HT1080 (cell line): ENCODE data around the gene ROBO1. TPM values are rescaled to one million over a fixed set of nuclear protein-coding genes. Genes with fewer than 3 reads are reported as not detected.
"Not testable (repeated sequence)": the region's sequence is repeated elsewhere in the genome, so short reads cannot be mapped to it uniquely, and the experiment has no call there.

Experiments used
- DNase-seq: peaks from one replicate; pipeline ENCODE4 v3.0.0-alpha.2; 2015; ENCODE audit warnings: low read depth
- total RNA-seq: library from RNA; depleted of rRNA; stranded (reverse); fragments of >200 nt; shearing (Covaris generic); gene quantifications from 2 replicates; pipeline ENCODE4 v1.2.3, GENCODE V29; 2014

Gene ROBO1
- total RNA-seq, 1 experiment from 2014 or later: 15.1 TPM

- DNase-seq: no peak
Observed at GRCh38 chr3:78718707-78719106, 1049.1 kb downstream of the ROBO1 start.

GRCh38 chr3:78717041-78717440, 1050.8 kb downstream of the ROBO1 start:
- no peak for DNase-seq

- DNase-seq: no peak
Observed at GRCh38 chr3:78712941-78713340, 1054.9 kb downstream of the ROBO1 start.

- no peak for DNase-seq
Observed at GRCh38 chr3:78712270-78712669, 1055.5 kb downstream of the ROBO1 start.

DNA sequence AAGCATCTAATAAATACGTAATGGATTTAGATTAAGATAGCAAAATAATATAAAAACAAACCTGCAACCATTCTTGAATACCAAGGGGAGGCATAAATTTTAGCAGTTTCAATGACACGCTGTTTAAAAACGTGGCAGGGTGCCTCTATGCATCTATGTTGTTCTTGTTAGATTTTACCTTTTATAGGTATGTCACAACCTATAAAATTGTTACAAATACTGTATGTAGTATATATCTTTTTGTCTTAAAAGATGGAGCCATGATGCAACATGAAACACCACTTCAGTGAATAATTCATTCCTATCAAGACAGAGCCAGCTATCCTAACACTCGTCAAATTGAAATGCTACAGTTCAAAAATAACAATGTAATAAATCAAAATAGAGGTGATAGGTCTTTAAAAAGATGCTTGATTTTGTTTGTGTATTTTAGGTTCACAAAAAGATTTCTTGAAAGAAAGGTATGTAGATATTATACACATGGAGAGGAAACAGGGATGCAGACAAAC, 1059.2 kb downstream of the ROBO1 start:
- no peak for DNase-seq

- no peak for DNase-seq
Observed at GRCh38 chr3:78707609-78708008, 1060.2 kb downstream of the ROBO1 start.

DNA sequence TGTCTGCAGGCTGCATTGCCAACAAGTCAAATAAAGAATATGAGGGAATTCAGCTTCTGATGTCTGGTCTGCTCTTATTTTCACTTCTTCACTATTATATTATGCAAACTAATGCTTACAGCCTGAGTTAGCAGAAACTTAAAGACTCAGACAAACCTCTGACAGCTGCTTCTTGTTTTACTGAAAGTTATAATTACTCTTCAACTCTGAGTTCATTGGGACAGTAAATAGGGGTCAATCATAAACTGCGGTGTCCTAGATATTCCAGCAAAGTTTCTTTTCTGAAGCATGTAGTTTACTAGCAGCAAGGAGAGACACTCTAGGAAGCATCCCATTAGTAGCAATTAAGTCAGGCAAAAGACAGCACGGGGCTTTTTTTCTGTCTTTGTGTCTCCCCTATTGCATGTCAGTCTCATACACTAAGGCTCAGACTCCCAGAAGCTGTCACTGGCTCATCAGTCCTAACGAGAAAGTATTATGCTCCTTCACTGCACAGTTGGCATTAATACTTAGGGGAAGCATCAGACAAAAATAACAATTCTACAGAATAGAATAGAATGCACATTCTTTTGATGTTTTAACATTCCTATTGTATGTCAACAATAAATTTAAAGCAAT, 1060.8 kb downstream of the ROBO1 start:
- no peak for DNase-seq

GRCh38 chr3:78703944-78704343, 1063.9 kb downstream of the ROBO1 start:
- peak; percentile 1 for DNase-seq

GRCh38 chr3:78701537-78701936, 1066.3 kb downstream of the ROBO1 start:
- DNase-seq: no peak

DNA sequence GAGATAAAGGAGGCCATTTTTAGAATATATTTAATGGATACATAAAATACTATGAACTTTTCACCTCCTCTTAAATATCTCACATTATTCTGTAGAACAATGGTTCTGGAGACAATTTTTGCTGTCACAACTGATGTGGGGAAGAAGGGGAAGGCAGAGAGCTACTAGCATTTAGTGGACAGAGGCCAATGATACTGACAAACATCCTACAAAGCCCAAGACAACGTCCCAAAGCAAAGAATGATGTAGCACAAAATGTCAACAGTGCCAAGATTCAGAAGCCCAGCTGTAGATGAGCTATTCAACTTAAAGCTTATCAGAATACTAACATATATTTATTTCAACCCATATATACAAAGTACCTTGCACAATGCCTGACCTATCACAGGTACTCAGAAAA, 1069.4 kb downstream of the ROBO1 start:
- DNase-seq: no peak

DNA sequence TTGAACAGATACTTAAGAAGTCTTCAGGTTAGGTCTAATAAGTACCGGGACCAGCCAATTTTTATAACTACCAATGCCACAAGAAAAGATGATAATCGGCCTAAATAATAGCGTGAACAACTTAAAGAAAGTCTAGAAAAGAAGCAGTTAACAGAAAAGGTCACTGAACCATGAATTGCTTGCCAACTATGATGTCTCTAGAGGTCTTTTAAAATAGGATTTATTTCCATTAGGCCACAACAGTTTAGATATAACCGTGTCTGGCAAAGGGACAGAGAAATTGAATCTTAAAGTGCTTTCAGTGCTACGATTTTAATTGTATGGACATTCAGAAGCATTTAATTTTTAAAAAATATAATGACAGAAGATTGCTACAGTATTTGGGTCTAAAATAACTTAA, 1070.4 kb downstream of the ROBO1 start:
- no peak for DNase-seq

DNA sequence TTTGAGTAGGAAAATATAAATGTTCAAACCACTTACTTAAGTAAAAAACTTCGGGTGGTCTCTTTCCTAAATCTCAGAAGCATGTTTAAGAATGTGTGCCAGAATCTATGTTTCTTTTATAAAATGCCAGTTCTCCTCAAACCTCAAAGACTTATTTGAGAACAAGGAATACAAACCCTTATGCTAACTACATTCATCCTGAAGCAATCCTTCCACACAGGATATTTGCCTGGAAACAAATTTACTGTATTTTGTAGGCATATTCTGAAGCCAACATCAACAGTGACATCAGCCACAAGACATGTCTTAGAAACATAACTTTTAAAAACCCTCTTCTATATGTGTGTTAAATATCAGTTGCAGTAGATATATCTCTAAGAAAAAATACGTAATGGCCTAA, 1077.0 kb downstream of the ROBO1 start:
- DNase-seq: no peak

- no peak for DNase-seq
Observed at GRCh38 chr3:78689378-78689777, 1078.4 kb downstream of the ROBO1 start.

DNA sequence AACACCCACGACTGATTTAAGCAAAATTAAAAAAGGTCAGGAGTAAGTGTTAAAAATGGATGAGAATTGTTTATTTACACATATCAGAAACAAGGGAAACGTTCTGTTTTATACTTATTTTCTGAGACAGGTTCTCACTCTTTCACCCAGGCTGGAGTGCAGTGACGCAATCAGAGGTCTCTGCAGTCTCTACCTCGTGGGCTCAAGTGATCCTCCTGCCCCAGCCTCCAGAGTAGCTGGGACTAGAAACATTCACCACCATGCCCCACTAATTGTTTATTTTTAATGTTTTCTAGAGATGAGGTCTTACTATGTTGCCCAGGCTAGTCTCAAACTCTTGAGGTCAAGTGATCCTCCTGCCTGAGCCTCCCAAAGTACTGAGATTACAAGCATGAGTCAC, 1080.3 kb downstream of the ROBO1 start:
- DNase-seq: no peak

GRCh38 chr3:78683284-78683683, 1084.5 kb downstream of the ROBO1 start:
- no peak for DNase-seq

GRCh38 chr3:78675119-78675805, 1092.5 kb downstream of the ROBO1 start:
- not testable (repeated sequence) for DNase-seq

DNA sequence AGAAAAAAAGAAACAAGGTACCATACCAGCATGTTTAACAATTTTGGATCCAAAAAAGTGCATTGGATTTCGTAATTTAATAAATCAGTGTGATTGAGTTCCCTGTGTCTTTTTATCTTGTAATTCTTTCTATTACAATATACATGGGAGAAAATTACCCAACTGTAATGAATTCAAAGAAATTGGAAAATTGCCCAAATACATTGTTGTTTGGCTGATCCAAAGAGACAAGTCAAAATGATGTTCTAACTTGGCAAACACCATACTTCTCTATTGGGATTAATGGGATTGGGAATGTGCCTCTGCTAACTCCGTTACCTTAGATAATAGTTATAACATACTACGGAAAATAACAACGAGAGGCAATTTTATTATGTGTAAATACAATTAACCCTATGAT, 1097.1 kb downstream of the ROBO1 start:
- no peak for DNase-seq

GRCh38 chr3:78670094-78670493, 1097.7 kb downstream of the ROBO1 start:
- no peak for DNase-seq

- DNase-seq: no peak
Observed at GRCh38 chr3:78668302-78668701, 1099.5 kb downstream of the ROBO1 start.

- peak; percentile 39 for DNase-seq
Observed at GRCh38 chr3:78666470-78666800, 1101.4 kb downstream of the ROBO1 start.

- DNase-seq: no peak
Observed at GRCh38 chr3:78665776-78666469, 1101.9 kb downstream of the ROBO1 start.

DNA sequence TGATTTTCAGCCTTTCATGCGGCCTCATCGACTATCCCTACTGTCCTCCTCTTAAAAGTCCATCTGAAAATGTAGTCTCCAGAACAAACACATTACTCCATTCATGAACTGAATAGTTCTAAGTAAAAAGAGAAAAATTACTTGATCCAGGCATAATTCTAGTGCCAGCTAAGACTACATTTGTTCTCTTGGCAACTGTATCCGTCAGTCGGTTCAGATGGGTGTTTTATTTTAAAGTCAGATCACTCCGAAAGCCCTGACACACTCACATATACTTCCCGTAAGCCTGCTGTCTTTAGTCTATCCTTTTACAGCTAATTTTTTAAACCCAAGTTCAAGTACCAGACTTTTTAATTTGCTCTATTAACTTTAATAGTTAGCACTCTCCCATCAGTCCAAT, 1102.7 kb downstream of the ROBO1 start:
- no peak for DNase-seq

- DNase-seq: no peak
Observed at GRCh38 chr3:78660957-78661356, 1106.8 kb downstream of the ROBO1 start.
